HCT116 (cell line): Measurements from ENCODE around the gene ACP2. TPM values are rescaled to one million over a fixed set of nuclear protein-coding genes. Genes with fewer than 3 reads are reported as not detected.

Source experiments
- ATAC-seq: fragments of 200-7000 bp; cut with Tn5 transposase; 2 replicates; pipeline ENCODE4 v1.9.1; 2020; ENCODE audit warnings: mild to moderate bottlenecking, moderate library complexity
- BruUV-seq: library from RNA; stranded (reverse); fragments of 400-500 nt; replicated peaks from 2 replicates; lab custom pipeline; 2021; lab: Mats Ljungman, UMichigan
- CTCF ChIA-PET: fragments of 300-600 bp; sonication (Branson Sonifier 250); formaldehyde crosslinking; loops from one replicate; lab custom pipeline; 2021; ENCODE audit warnings: antibody characterized with exemption; lab: Charles Lee
- POLR2A ChIA-PET: fragments of 300-600, 350-600 bp; sonication (Branson Sonifier 250); formaldehyde crosslinking; loops from one replicate; lab custom pipeline; 2021; ENCODE audit warnings: antibody characterized with exemption; lab: Charles Lee
- RAD21 ChIA-PET, 2 experiments: fragments of 300-600 bp; sonication (Branson Sonifier 250); formaldehyde crosslinking; loops; one replicate each; lab custom pipeline; 2023; ENCODE audit warnings: low total read pairs in 2 of 2; ENCODE audit not compliant: uncharacterized antibody in 2 of 2, unreplicated experiment in 2 of 2, low non-redundant PET in 1 of 2; lab: Charles Lee
- DNase-seq: peaks from one replicate; pipeline ENCODE4 v3.0.0-alpha.2; 2010; ENCODE audit warnings: low read depth, low spot score
- H2AFZ ChIP-seq: fragments of 200-600 bp; shearing (Covaris generic), sonication (generic); 2 replicates; pipeline ENCODE4 v1.6.1; 2017; ENCODE audit warnings: low read depth, mixed run types, mixed read lengths, antibody characterized with exemption, low read length; ENCODE audit not compliant: poor library complexity, severe bottlenecking
- H3K27ac ChIP-seq: 2 replicates; pipeline ENCODE4 v1.5.1; 2012; ENCODE audit warnings: low read depth, low read length
- H3K27me3 ChIP-seq: fragments of 200-600 bp; sonication (generic); 2 replicates; pipeline ENCODE4 v1.6.1; 2016; ENCODE audit warnings: mixed run types, low read length, mixed read lengths; ENCODE audit not compliant: insufficient read depth
- H3K36me3 ChIP-seq, 2 experiments: fragments of 200-500 bp in 1 of 2; fragments of 200-600 bp in 1 of 2; sonication (Bioruptor generic) in 1 of 2; sonication (generic) in 1 of 2; 2 replicates each; pipeline versions ENCODE4 v1.5.1 to v1.6.1; 2014 to 2016; ENCODE audit warnings: low read length in 2 of 2, inconsistent platforms in 1 of 2, mixed read lengths in 1 of 2, mixed run types in 1 of 2; ENCODE audit not compliant: insufficient read depth in 2 of 2, control insufficient read depth in 1 of 2
- H3K4me1 ChIP-seq, 2 experiments: fragments of 200-600 bp in 1 of 2; sonication (generic) in 1 of 2; 2 replicates each; pipeline versions ENCODE4 v1.5.1 to v1.6.1; 2012 to 2017; ENCODE audit warnings: low read length in 2 of 2, inconsistent platforms in 1 of 2, mild to moderate bottlenecking in 1 of 2, mixed read lengths in 1 of 2, mixed run types in 1 of 2, moderate library complexity in 1 of 2; ENCODE audit not compliant: insufficient read depth in 2 of 2, control insufficient read depth in 1 of 2
- H3K4me2 ChIP-seq: fragments of 200-600 bp; sonication (generic); 2 replicates; pipeline ENCODE4 v1.6.1; 2017; ENCODE audit warnings: mixed run types, low read length, mixed read lengths
- H3K4me3 ChIP-seq, 2 experiments: fragments of 200-600 bp in 1 of 2; sonication (generic) in 1 of 2; replicated peaks in 1 of 2; 2 replicates each; pipeline ENCODE4 v1.5.1; 2011 to 2016; ENCODE audit warnings: low read length in 2 of 2, control low read depth in 1 of 2, low read depth in 1 of 2, mild to moderate bottlenecking in 1 of 2, mixed read lengths in 1 of 2, mixed run types in 1 of 2
- H3K79me2 ChIP-seq: fragments of 200-600 bp; sonication (generic); 2 replicates; pipeline ENCODE4 v1.6.1; 2017; ENCODE audit warnings: mild to moderate bottlenecking, mixed run types, low read length, moderate library complexity, mixed read lengths; ENCODE audit not compliant: insufficient read depth
- H3K9ac ChIP-seq: fragments of 200-600 bp; sonication (generic); 2 replicates; pipeline ENCODE4 v1.6.1; 2016; ENCODE audit warnings: low read length, mixed read lengths
- H3K9me2 ChIP-seq: fragments of 200-600 bp; sonication (generic), shearing (Covaris generic); 2 replicates; pipeline ENCODE4 v1.6.1; 2017; ENCODE audit warnings: mixed run types, mild to moderate bottlenecking, moderate library complexity; ENCODE audit not compliant: insufficient read depth
- H3K9me3 ChIP-seq, 2 experiments: fragments of 200-500 bp in 1 of 2; fragments of 200-600 bp in 1 of 2; sonication (Bioruptor generic) in 1 of 2; sonication (generic) in 1 of 2; 2 replicates each; pipeline ENCODE4 v1.6.1; 2014 to 2017; ENCODE audit warnings: low read length in 2 of 2, mixed read lengths in 2 of 2, inconsistent platforms in 1 of 2, low read depth in 1 of 2, mild to moderate bottlenecking in 1 of 2, mixed run types in 1 of 2, moderate library complexity in 1 of 2; ENCODE audit not compliant: control insufficient read depth in 1 of 2, insufficient read depth in 1 of 2
- H4K20me1 ChIP-seq: fragments of 200-600 bp; sonication (generic), shearing (Covaris generic); 2 replicates; pipeline ENCODE4 v1.6.1; 2017; ENCODE audit warnings: mixed run types, mild to moderate bottlenecking, moderate library complexity; ENCODE audit not compliant: insufficient read depth
- CBX3 ChIP-seq: IDR thresholded peaks from 2 replicates; pipeline ENCODE4 v1.6.1; 2012; ENCODE audit warnings: low read depth
- CEBPB ChIP-seq: IDR thresholded peaks from 2 replicates; pipeline ENCODE4 v1.6.1; 2012; ENCODE audit warnings: low read depth
- ELF1 ChIP-seq: IDR thresholded peaks from 2 replicates; pipeline ENCODE4 v1.6.1; 2012; ENCODE audit warnings: low read depth, borderline replicate concordance
- EZH2phosphoT487 ChIP-seq: fragments of 200-600 bp; IDR thresholded peaks from 2 replicates; pipeline ENCODE4 v1.6.1; 2018; ENCODE audit warnings: antibody characterized with exemption, borderline replicate concordance
- POLR2A ChIP-seq: IDR thresholded peaks from 2 replicates; pipeline ENCODE4 v1.7.0; 2011; ENCODE audit warnings: borderline replicate concordance; ENCODE audit not compliant: insufficient read depth, insufficient read length; ENCODE audit errors: extremely low read depth
- RAD21 ChIP-seq: IDR thresholded peaks from 2 replicates; pipeline ENCODE4 v1.6.1; 2012; ENCODE audit warnings: low read depth, mild to moderate bottlenecking
- SRF ChIP-seq: IDR thresholded peaks from 2 replicates; pipeline ENCODE4 v1.6.1; 2012; ENCODE audit warnings: low read depth
- TCF7L2 ChIP-seq: IDR thresholded peaks from 2 replicates; pipeline ENCODE4 v1.7.0; 2011; ENCODE audit warnings: borderline replicate concordance, inconsistent platforms; ENCODE audit not compliant: insufficient read depth, insufficient read length; ENCODE audit errors: extremely low read depth
- ZFX ChIP-seq: fragments of 450-650 bp; IDR thresholded peaks from 2 replicates; pipeline ENCODE4 v1.6.1; 2017
- ZNF274 ChIP-seq: fragments of 200-500 bp; sonication (Bioruptor generic); IDR thresholded peaks from 2 replicates; pipeline ENCODE4 v1.6.1; 2014; ENCODE audit warnings: mild to moderate bottlenecking, low read depth, low read length, inconsistent platforms
- intact Hi-C: fragments of 100-400 bp; cut with micrococcal nuclease; formaldehyde crosslinking; loops from 2 replicates; pipeline ENCODE4 v1.10.0; 2022
- total RNA-seq: library from RNA; stranded (reverse); gene quantifications from one replicate; pipeline ENCODE4 v1.2.1, GENCODE V29; 2021; ENCODE audit not compliant: unreplicated experiment
- TF ChIP-seq, protein P1 (sequence below): IDR thresholded peaks from 2 replicates; pipeline ENCODE4 v1.6.1; 2011; ENCODE audit warnings: mild to moderate bottlenecking, low read length, moderate library complexity; ENCODE audit not compliant: insufficient replicate concordance; ENCODE audit errors: extremely low read depth
- TF ChIP-seq, protein P2 (sequence below), 3 experiments: fragments of 200-600 bp in 1 of 3; sonication (generic) in 1 of 3; IDR thresholded peaks in 2 of 3; conservative IDR thresholded peaks in 1 of 3; 2 replicates each; pipeline ENCODE4 v1.5.1; 2012 to 2017; ENCODE audit warnings: low read depth in 2 of 3, low read length in 2 of 3, antibody characterized with exemption in 1 of 3, borderline replicate concordance in 1 of 3, control low read depth in 1 of 3, mild to moderate bottlenecking in 1 of 3, mixed read lengths in 1 of 3, mixed run types in 1 of 3, moderate library complexity in 1 of 3; ENCODE audit not compliant: insufficient read depth in 1 of 3
- TF ChIP-seq, protein P3 (sequence below): IDR thresholded peaks from 2 replicates; pipeline ENCODE4 v1.6.1; 2012; ENCODE audit warnings: low read depth
- TF ChIP-seq, protein P4 (sequence below): IDR thresholded peaks from 2 replicates; pipeline ENCODE4 v1.6.1; 2012

ACP2 gene
- total RNA-seq, 1 experiment from 2014 or later: 21.5 TPM

DNA sequence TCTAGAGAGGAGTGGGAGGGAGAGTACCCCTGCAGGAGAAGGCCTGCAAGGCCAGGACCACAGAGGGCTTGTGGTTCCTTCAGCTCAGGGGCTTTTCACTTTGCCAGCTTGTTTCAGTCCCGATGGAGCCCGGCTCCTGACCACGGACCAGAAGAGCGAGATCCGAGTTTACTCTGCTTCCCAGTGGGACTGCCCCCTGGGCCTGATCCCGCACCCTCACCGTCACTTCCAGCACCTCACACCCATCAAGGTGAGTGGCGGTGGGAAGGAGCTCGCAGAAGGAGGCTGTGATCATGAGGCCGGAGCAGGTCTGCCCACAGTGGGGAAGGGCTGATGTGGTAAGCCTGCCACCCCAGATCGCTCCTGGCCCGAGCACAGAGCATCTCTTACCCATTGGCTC, 13.5 kb downstream of the ACP2 start:
- DNase-seq (no peak), ATAC-seq (no peak)
- no peaks in the 10 kb centered on the region for H3K9me2 ChIP-seq
- H2AFZ ChIP-seq: no peak overlapping the region
- RAD21 ChIA-PET: no interaction called here
- POLR2A ChIA-PET: interaction anchor here (0.7 to 0.9 kb wide), 2 partner anchors 13 to 21 kb away, joined by 3 read pairs; partner anchors contain the start of gene ACP2
- H3K27me3 ChIP-seq: no peaks in the 10 kb centered on the region
- H3K36me3 ChIP-seq: peaks cover 16 to 20% of the 10 kb centered on the region in 2 experiments; a peak in 3 of 4 replicates
- no peak overlapping the region for H3K9ac ChIP-seq
- H4K20me1 ChIP-seq: no peaks in the 10 kb centered on the region
- H3K4me1 ChIP-seq: peaks cover 0 to 8% of the 10 kb centered on the region in 2 experiments; a peak in 1 of 4 replicates
- no peak for TF ChIP-seq EZH2phosphoT487
- TF ChIP-seq, protein P1, sequence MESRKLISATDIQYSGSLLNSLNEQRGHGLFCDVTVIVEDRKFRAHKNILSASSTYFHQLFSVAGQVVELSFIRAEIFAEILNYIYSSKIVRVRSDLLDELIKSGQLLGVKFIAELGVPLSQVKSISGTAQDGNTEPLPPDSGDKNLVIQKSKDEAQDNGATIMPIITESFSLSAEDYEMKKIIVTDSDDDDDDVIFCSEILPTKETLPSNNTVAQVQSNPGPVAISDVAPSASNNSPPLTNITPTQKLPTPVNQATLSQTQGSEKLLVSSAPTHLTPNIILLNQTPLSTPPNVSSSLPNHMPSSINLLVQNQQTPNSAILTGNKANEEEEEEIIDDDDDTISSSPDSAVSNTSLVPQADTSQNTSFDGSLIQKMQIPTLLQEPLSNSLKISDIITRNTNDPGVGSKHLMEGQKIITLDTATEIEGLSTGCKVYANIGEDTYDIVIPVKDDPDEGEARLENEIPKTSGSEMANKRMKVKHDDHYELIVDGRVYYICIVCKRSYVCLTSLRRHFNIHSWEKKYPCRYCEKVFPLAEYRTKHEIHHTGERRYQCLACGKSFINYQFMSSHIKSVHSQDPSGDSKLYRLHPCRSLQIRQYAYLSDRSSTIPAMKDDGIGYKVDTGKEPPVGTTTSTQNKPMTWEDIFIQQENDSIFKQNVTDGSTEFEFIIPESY: no peak
- TF ChIP-seq, protein P2, sequence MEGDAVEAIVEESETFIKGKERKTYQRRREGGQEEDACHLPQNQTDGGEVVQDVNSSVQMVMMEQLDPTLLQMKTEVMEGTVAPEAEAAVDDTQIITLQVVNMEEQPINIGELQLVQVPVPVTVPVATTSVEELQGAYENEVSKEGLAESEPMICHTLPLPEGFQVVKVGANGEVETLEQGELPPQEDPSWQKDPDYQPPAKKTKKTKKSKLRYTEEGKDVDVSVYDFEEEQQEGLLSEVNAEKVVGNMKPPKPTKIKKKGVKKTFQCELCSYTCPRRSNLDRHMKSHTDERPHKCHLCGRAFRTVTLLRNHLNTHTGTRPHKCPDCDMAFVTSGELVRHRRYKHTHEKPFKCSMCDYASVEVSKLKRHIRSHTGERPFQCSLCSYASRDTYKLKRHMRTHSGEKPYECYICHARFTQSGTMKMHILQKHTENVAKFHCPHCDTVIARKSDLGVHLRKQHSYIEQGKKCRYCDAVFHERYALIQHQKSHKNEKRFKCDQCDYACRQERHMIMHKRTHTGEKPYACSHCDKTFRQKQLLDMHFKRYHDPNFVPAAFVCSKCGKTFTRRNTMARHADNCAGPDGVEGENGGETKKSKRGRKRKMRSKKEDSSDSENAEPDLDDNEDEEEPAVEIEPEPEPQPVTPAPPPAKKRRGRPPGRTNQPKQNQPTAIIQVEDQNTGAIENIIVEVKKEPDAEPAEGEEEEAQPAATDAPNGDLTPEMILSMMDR (IDR thresholded peaks at IDR 0.05 in 2 of 3, conservative IDR thresholded peaks at IDR 0.05 in 1 of 3; ENCODE audit: borderline replicate concordance in 1 of 3, insufficient read depth in 1 of 3, low read depth in 2 of 3, low read length in 2 of 3): no peak
- TF ChIP-seq, protein P3, sequence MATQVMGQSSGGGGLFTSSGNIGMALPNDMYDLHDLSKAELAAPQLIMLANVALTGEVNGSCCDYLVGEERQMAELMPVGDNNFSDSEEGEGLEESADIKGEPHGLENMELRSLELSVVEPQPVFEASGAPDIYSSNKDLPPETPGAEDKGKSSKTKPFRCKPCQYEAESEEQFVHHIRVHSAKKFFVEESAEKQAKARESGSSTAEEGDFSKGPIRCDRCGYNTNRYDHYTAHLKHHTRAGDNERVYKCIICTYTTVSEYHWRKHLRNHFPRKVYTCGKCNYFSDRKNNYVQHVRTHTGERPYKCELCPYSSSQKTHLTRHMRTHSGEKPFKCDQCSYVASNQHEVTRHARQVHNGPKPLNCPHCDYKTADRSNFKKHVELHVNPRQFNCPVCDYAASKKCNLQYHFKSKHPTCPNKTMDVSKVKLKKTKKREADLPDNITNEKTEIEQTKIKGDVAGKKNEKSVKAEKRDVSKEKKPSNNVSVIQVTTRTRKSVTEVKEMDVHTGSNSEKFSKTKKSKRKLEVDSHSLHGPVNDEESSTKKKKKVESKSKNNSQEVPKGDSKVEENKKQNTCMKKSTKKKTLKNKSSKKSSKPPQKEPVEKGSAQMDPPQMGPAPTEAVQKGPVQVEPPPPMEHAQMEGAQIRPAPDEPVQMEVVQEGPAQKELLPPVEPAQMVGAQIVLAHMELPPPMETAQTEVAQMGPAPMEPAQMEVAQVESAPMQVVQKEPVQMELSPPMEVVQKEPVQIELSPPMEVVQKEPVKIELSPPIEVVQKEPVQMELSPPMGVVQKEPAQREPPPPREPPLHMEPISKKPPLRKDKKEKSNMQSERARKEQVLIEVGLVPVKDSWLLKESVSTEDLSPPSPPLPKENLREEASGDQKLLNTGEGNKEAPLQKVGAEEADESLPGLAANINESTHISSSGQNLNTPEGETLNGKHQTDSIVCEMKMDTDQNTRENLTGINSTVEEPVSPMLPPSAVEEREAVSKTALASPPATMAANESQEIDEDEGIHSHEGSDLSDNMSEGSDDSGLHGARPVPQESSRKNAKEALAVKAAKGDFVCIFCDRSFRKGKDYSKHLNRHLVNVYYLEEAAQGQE: no peak
- no peak for TF ChIP-seq POLR2A
- TF ChIP-seq TCF7L2: no peak
- TF ChIP-seq, protein P4, sequence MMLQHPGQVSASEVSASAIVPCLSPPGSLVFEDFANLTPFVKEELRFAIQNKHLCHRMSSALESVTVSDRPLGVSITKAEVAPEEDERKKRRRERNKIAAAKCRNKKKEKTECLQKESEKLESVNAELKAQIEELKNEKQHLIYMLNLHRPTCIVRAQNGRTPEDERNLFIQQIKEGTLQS: no peak
- TF ChIP-seq ELF1: no peak
- no peak for TF ChIP-seq RAD21
- no peak for TF ChIP-seq CBX3
- TF ChIP-seq ZNF274: no peak
- TF ChIP-seq SRF: no peak
- TF ChIP-seq CEBPB: no peak
- no peak for TF ChIP-seq ZFX
- H3K27ac ChIP-seq: no peak overlapping the region
- no TSS peak for BruUV-seq
- no peak overlapping the region for H3K4me3 ChIP-seq
- H3K79me2 ChIP-seq: no peaks in the 10 kb centered on the region
- H3K4me2 ChIP-seq: no peak overlapping the region
- CTCF ChIA-PET: no interaction called here
- no peaks in the 10 kb centered on the region for H3K9me3 ChIP-seq
- intact Hi-C loops: no loop called here
